Measurements from ENCODE around the gene SERGEF.

SERGEF gene

DNA sequence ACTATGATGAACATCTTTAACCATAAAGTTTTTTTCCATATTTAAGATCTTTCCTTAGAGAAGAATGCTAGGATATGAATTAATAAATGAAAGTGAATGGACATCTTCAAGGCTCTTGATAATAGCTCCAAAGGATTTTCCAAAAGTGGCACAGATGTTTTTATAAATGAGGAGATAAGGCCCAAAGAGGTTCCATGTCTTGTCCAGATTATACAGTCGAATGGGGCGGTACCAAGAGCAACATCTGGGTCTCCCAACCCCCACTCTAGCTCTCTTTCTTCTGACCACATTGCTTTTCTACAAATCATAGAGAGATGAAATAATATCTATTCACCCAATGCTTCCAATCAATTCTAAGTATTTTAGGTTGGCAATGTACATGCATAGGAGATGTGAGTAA, 164.1 kb downstream of the SERGEF start:
- no peak overlapping the region for H3K4me3 ChIP-seq (ENCODE audit: low read depth, low read length)
- TF ChIP-seq, protein P1, sequence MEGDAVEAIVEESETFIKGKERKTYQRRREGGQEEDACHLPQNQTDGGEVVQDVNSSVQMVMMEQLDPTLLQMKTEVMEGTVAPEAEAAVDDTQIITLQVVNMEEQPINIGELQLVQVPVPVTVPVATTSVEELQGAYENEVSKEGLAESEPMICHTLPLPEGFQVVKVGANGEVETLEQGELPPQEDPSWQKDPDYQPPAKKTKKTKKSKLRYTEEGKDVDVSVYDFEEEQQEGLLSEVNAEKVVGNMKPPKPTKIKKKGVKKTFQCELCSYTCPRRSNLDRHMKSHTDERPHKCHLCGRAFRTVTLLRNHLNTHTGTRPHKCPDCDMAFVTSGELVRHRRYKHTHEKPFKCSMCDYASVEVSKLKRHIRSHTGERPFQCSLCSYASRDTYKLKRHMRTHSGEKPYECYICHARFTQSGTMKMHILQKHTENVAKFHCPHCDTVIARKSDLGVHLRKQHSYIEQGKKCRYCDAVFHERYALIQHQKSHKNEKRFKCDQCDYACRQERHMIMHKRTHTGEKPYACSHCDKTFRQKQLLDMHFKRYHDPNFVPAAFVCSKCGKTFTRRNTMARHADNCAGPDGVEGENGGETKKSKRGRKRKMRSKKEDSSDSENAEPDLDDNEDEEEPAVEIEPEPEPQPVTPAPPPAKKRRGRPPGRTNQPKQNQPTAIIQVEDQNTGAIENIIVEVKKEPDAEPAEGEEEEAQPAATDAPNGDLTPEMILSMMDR (IDR thresholded peaks at IDR 0.05; ENCODE audit: low read depth, low read length), result no peak

DNA sequence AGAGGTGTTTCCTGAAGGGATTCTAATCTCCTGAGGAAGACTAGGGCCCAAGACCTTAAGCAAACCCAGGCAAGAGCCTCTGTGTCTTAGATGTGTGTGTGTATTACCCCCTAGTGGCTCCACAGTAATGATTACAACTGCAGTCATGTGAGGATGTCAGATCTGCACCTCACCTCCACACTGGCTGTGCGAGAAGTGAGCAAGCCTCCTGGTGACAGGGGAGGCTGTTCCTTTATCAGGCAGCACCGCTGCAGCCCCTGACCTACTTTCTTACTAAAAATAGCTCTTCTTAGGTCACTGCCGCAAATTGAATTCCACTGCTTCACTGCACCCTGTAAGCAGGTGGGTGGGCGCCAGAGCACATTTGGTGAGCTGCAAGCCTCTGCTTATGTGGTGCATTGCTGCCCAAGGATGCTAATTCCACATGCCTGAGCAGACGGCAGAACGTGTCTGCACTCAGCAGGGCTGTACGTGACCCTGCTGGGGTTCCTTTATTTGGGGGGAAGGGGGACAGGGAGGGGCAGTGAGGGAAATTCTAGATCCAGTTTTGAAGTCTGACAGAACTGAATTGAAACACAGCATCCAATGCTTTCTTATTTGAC, 165.9 kb downstream of the SERGEF start:
- TF ChIP-seq, protein P1 (IDR thresholded peaks at IDR 0.05; ENCODE audit: low read depth, low read length), result peak; percentile 34
- H3K4me3 ChIP-seq (ENCODE audit: low read depth, low read length), result no peak overlapping the region

DNA sequence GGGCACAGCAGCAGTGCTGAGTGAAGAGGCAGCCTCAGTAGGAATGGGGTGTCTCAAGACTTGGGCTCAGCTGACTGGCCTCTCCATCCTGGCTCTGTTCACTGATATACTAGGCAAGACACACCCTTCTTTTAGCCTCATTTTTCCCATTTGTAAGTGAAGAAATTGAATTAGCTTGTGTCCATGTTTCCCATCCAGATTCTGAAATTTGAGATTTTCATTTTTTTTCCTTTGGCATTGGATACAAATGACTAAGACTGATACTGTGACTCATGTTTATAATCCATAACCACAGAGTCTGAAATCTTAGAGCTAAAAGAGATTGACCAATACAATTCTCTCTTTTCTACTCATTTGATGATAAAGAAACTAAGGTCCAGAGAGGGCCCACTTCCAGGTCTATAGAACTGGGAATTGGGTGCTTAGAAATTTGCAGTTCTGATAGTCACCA, 167.4 kb downstream of the SERGEF start:
- TF ChIP-seq, protein P1 (IDR thresholded peaks at IDR 0.05; ENCODE audit: low read depth, low read length), result no peak

DNA sequence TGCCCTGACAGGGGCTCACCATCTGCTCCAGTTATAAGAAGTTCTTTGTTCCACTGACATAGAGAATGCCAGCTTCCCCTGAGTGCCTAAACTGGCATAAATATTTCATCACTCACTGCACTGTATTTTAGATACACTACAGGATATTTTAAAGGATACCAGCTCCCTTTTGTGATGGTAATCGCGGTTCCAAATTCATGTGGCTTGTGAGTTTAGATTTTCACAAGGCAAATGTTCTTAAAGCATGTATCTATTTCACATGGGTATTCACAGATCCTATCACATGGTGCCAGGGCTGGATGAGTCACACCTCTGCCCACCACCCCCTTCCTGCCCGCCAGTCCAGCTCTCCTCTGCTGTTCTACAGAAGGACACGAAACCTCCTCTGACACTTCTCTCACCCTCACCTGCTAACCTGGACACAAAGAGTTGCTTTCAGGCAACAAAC, 172.7 kb downstream of the SERGEF start:
- TF ChIP-seq, protein P1 (IDR thresholded peaks at IDR 0.05; ENCODE audit: low read depth, low read length), result no peak
- H3K4me3 ChIP-seq (ENCODE audit: low read depth, low read length), result no peak overlapping the region

More for the DNA sequence above, 167.4 kb downstream of the SERGEF start:
- H3K4me3 ChIP-seq (ENCODE audit: low read depth, low read length), result no peak overlapping the region

DNA sequence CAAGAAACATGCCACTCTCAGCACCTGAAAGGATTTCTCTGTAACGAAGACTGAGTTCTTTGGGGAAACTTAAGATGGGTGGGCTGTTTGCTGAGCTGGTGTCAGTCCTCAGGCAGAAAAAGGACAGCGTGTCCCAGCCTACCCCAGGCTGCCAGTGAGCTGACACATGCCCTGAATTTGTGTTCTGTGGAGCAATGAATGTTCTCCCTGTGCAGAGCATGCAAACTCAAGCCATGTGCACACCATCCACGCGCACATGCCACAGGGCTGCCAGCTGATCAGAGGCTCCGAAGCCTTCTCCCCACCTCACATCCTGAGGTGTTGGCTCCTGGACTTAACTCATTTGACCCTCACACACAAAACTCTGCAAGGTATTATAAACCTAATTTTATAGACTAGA, 173.4 kb downstream of the SERGEF start:
- TF ChIP-seq, protein P1 (IDR thresholded peaks at IDR 0.05; ENCODE audit: low read depth, low read length), result no peak

DNA sequence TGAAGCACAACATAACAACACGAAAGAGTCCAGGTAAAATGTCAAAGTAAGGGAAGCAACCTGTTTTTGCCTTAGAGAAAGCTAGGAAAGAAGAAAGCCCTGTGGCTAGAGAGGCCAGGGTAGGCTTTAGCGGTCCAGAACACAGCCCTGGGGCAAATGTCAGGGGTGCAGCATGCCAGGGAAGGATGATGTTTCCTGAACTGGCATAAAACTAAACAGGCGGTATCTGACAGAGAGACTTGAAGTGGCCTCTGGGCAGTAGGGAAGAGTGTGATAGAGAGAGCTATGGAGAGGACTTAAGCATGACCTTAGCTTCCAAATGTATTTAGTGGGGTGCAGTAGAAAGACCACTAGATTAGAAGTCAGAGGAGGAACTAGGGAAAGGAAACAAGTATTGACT, 174.7 kb downstream of the SERGEF start:
- TF ChIP-seq, protein P1 (IDR thresholded peaks at IDR 0.05; ENCODE audit: low read depth, low read length), result no peak
- no peak overlapping the region for H3K4me3 ChIP-seq (ENCODE audit: low read depth, low read length)

More for the DNA sequence above, 173.4 kb downstream of the SERGEF start:
- no peak overlapping the region for H3K4me3 ChIP-seq (ENCODE audit: low read depth, low read length)

DNA sequence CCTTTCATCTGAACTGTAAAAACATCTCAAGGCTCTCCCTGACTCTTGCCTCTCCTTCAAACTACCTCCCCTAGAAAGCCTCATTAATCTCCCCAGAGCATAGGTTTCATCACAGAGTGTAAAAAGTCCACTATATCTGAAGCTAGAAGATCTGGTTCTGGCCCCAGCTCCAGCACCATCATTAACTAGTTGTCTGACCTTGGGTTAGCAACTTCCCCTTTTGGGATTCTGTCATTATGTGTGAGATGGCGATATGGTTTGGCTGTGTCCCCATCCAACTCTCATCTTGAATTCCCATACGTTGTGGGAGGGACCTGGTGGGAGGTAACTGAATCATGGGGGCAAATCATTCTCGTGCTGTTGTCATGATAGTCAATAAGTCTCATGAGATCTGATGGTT, 181.0 kb downstream of the SERGEF start:
- TF ChIP-seq, protein P1 (IDR thresholded peaks at IDR 0.05; ENCODE audit: low read depth, low read length), result no peak
- H3K4me3 ChIP-seq (ENCODE audit: low read depth, low read length), result no peak overlapping the region

Data from WI38 (cell line).